ENCODE data around the gene ORM1. TPM values are rescaled to one million over a fixed set of nuclear protein-coding genes. Genes with fewer than 3 reads are reported as not detected.
A peak's percentile ranks its signal among the peaks of the same experiment; 100 is the strongest.
"Not testable (repeated sequence)": the region's sequence is repeated elsewhere in the genome, so short reads cannot be mapped to it uniquely, and the experiment has no call there.

ORM1 gene
- not detected in 2 replicates for total RNA-seq (2014; rRNA removed; shearing (Covaris generic))
- polyA plus RNA-seq (2015; cell fraction: cytosol; rRNA removed) = not detected in 2 replicates
- not detected in 2 replicates for polyA plus RNA-seq (2015; cell fraction: nucleus; rRNA removed)

DNA sequence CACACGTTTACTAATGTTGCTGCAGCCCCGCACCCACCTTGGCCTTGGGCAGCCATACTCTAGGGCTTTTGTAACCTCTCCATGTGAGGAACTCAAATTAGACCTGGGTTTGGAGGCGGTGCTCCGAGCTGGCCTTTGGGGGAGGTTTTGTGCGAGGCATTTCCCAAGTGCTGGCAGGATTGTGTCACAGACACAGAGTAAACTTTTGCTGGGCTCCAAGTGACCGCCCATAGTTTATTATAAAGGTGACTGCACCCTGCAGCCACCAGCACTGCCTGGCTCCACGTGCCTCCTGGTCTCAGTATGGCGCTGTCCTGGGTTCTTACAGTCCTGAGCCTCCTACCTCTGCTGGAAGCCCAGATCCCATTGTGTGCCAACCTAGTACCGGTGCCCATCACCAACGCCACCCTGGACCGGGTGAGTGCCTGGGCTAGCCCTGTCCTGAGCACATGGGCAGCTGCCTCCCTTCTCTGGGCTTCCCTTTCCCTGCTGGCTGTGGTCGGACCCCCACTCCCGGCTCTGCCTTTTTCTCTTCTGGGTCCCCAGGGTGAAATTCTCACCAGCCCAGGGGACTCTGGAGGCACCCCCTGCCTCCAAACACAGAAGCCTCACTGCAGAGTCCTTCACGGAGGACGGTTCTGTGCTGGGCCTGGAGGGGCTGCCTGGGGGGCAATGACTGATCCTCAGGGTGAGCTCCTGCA, at the start of gene ORM1:
Gene ORM1 (plus strand): TSS at position 268 of the 701 bp plus-strand sequence. CDS start 36 bp downstream, at position 304.
- DNase-seq (ENCODE audit: low read depth, low spot score); in situ Hi-C loops (cut with HindIII; ENCODE audit: low pct_unique_long_range_greater_than_20kb, low sequenced_read_pairs): not testable (repeated sequence)

DNA sequence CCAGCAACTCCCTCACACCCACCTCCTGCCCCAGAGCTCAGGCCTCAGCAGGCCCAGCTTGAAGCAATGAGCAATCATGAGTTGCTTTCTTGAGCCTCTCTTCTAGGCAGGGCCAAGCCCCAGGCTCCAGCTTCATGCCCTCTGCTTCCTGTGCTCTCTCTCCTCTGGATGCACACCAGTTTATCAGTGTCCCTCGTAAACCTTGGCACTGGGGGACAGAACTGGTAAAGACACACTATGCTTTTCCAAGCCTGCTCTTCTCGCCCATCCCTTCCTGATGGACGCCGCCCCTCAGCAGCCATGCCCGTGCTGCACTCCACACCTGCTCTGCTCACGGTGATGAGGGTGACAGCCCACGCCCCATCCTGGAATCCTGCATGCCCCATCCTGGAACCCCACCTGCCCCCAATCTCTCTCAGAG, 49.4 kb upstream of the ORM1 start:
- in situ Hi-C loops (cut with HindIII; ENCODE audit: low pct_unique_long_range_greater_than_20kb, low sequenced_read_pairs) = no loop called here
- no peak for DNase-seq (ENCODE audit: low read depth, low spot score)

DNA sequence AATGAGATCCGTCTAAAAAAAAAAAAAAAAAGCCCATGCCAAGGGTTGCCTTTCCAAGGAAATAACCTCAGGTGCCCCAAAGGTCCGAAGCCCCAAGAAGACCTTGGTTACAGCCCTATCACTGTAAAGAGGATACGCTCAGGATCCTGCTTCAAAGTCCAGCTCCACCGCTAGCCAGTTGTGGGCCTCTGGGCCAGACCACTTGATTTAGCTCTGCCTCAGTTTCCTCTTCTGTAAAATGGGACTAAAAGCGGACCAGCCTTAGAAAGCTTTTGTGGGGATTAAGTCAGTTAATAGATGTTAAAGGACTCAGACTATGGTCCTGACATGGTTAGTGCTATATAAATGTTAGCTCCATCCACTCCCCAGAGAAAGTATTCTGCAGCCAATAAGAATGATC, 48.7 kb upstream of the ORM1 start:
- in situ Hi-C loops (cut with HindIII; ENCODE audit: low pct_unique_long_range_greater_than_20kb, low sequenced_read_pairs) = no loop called here
- DNase-seq (ENCODE audit: low read depth, low spot score) = no peak

DNA sequence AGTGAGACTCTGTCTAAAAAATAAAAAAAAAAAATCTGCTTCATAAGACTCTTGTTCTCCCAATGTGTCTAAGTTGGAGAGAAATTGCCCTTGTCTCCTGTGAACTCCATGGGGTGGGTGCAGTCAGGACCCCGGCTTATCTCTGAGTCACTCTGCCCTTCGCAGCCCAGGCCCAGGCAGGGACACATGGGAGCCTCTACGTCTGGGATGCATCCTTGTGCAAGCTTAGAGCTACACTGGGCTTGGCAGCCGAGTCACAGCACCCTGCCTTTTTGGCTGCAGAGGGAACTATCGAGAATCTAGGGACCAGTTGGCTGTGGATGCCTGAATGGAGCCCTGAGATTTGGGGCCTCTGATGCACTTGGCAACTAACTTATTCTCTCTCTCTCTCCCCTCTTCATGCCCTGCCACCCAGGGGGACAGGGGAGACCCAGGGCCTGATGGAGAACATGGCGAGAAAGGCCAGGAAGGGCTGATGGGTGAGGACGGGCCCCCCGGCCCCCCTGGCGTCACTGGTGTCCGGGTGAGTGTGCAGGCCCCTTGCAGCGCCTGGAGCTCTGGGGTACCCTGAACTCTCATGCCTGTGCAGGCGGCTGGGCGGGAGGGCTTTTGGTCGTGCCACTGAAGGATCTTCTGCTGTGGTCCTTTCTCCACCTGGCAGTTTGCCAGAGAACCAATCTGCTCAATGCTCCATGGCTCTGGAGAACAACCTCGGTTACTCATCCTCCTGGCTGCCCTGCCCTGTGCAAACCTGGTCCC, 47.5 kb upstream of the ORM1 start:
- in situ Hi-C loops (cut with HindIII; ENCODE audit: low pct_unique_long_range_greater_than_20kb, low sequenced_read_pairs) = no loop called here
- DNase-seq (ENCODE audit: low read depth, low spot score) = no peak

DNA sequence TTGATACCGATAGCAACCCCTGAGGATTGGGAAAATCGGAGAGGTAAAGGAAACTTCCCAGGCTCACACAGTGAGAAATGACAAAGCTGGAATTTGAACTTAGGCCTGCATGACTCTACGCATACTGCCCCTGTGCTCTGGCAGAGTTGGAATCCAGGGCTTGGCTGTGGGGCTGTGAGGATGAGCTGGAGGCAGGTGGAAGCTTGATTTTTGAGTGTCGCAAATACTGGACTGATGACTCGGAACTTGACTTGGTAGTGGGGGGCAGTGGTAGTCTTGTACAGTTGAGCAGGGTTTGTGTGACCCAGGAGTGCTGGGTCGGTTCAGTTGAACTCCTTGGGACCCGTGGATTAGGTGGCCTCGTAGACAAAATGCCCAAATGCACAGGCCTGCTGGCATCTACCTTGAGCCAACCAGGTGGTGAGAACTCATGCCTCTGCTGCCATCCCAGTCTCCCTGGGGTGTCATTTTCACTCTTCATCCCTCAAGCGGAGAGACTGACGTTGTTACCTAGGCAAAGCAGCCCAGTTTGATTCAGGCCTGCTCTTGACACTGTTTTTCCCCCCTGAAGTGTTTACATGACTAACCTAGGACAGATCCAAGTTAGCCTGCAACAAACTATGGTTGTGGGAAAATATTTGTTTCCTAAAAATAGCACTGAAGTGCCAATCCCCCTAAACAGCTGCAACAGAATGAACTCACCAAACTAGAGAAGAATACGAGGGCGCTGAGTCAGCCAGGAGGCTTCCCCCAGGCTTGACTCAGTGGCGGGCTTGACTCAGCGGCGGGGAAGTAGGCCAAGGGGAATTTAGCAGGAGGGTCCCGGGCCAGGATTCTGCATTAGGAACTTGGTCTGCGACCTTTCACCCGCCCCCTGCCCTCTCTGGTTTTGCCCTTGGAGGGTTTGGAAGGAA, 45.7 kb upstream of the ORM1 start:
- in situ Hi-C loops (cut with HindIII; ENCODE audit: low pct_unique_long_range_greater_than_20kb, low sequenced_read_pairs) = no loop called here

DNA sequence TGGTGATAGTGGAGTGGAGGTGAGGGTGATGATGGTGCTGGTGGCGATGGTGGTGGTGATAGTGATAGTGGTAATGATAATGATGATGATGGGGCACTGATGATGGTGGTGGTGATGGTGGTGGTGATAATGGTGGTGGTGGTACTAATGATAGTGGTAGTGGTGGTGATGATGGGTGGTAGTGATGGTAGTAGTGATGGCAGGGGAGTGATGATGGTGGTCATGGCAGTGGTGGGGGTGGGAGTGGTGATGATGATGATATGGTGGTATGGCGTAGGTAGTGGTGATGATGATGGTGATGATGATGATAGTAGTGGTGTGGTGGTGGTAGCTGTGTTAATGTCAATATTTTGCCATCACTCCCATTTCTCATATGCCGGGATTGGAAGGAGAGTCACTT, 44.5 kb upstream of the ORM1 start:
- in situ Hi-C loops (cut with HindIII; ENCODE audit: low pct_unique_long_range_greater_than_20kb, low sequenced_read_pairs) = no loop called here

More for the DNA sequence above, 45.7 kb upstream of the ORM1 start:
- DNase-seq (ENCODE audit: low read depth, low spot score) = no peak

DNA sequence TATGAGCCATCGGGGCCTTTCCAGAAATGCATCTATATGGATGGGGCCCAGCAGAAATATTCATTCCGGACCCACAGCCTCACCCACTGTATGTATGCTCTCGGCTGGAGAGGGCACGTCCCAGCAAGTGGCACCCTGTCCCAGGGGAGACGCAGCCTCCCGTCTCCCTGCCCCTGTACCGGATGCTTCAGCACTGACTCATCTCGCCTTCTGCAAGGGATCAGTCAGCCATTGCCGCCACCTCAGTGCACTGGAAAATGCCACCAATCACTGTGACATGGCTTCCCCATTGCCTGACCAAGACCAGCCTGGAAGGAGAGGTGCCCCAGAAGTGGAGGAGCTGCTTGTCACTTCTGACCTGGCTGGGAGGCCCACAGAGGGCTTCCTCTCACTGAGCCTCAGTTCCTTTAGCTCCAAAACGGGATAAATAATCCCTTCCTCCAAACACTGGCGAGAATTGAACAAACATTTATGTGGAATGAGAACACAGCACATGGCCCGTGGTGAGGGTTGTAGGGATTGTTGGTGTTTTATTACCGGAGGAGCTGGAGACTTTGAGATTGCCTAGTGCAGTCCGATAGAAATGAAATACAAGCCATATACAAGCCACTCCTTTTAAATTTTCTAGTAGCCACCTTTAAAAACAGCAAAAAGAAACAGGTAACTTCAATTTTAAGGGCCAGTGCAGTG, 43.9 kb upstream of the ORM1 start:
- DNase-seq (ENCODE audit: low read depth, low spot score) = no peak
- in situ Hi-C loops (cut with HindIII; ENCODE audit: low pct_unique_long_range_greater_than_20kb, low sequenced_read_pairs) = no loop called here

More for the DNA sequence above, 44.5 kb upstream of the ORM1 start:
- no peak for DNase-seq (ENCODE audit: low read depth, low spot score)

DNA sequence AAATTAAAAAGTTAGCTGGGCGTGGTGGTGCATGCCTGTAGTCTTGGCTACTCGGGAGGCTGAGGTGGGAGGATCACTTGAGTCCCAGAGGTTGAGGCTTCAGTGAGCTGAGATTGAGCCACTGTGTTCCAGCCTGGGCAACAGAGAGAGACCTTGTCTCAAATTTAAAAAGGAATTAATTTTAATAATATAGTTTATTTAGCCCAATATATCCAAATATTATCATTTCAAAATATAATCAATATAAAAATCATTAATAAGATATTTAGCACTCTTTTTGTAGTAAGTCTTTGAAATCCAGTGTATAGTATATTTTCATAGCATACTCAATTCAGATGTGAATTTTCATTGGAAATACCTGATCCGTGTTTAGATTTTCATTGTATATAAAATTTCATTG, 43.2 kb upstream of the ORM1 start:
- in situ Hi-C loops (cut with HindIII; ENCODE audit: low pct_unique_long_range_greater_than_20kb, low sequenced_read_pairs) = no loop called here
- DNase-seq (ENCODE audit: low read depth, low spot score) = no peak

DNA sequence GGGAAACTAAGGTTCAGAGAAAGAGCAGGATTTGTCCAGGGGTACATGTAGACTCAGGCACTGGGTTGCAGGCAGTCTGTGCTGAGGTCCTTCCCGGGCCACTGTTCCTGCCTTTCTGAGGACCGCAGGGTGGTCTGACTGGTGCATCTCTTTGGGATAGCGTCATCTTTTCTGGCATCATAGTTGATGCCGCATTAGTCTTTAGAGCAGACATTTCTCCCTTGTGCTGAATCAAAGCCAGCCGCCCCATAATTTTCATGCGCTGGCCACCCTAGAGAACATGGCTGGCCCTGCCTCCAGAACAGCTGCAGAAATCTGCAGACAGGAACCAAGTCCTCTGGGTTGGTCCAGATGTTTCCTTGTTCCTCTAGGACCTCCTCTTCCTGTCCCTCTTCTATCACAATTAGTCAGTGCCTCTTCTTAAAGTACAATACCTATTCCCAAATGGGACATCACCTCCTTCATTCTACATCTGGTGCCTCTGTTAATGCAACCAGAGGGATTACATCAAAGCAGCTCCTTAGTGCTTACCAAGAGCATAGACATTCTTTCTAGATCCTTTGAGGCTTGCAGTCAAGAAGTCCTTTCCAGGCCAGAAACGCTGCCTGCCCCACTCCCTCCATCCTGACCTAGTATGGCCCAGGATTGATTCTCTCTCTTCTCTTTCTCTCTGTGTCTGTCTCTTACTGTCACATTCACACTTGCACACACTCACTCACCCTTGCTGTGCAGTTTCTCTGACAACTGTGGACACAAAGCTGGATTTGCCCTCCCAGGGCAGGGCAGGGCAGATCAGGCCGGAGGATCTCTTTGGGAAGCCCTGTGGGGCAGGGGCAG, 42.0 kb upstream of the ORM1 start:
- DNase-seq (ENCODE audit: low read depth, low spot score) = no peak
- in situ Hi-C loops (cut with HindIII; ENCODE audit: low pct_unique_long_range_greater_than_20kb, low sequenced_read_pairs) = no loop called here

DNA sequence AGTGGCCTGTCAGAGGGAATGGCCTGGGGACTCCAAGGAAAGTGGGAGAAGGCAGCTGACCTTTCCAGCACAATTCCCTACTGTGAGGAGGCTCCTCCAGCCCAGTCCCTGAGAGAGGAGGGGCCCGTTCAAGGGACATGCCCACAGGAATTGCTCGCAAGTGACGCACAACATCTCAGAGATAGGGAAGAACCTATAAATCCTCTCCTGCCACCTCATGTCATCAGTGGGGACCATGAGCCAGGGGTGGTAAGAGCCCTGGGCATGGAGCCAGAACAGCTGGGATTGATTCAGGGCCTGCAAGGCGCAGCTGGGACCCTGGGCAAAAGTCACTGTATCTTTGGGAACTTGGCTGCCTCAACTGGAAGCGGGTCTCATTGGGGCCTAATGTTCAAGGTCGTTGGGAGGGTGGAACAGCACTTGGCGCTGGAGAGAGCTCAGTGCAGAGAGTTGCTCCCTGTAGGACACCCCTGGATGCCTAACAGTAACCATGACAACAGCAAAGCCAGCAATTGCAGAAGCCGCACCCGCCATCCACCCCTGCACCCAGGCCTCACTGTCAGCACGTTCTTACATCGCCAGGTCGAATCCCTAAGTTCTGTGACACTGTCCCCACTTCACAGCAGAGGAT, 41.3 kb upstream of the ORM1 start:
- DNase-seq (ENCODE audit: low read depth, low spot score) = peak; percentile 74

DNA sequence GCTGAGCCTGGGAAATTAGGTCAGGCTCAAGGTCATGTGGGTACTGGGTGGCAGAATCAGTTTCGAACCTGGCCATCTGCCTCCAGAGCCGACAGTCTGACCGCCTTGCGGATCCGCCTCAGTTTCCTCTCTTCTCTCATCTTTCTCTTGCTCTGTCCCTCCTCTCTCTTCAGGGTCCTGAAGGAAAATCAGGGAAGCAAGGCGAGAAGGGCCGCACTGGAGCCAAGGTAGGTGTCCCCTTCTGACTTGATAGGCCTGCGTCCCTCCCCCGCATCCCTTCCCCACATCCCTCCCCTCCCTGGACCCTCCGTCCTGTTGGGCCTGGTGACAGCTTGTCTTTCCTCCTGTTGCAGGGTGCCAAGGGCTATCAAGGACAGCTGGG, 40.8 kb upstream of the ORM1 start:
- in situ Hi-C loops (cut with HindIII; ENCODE audit: low pct_unique_long_range_greater_than_20kb, low sequenced_read_pairs) = no loop called here
- no peak for DNase-seq (ENCODE audit: low read depth, low spot score)

More for the DNA sequence above, 41.3 kb upstream of the ORM1 start:
- in situ Hi-C loops (cut with HindIII; ENCODE audit: low pct_unique_long_range_greater_than_20kb, low sequenced_read_pairs) = no loop called here

DNA sequence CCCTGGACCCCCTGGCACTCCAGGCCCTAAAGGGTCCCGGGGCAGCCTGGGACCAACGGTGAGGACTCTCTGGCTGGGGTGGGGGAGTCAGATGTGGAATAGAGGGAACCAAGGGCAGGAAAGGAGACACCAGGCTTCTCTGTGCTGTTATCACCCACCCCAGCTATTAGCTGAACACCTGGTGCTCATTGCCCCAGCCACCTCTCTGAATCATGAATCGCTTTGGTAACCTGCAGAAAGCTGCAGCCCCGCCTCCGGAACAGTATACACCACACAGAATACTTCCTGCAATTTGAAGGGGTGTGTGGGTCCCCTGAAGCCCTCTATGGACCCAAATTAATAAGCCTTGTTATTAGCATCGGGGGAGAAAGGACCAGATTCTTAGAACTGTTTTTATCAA, 40.4 kb upstream of the ORM1 start:
- in situ Hi-C loops (cut with HindIII; ENCODE audit: low pct_unique_long_range_greater_than_20kb, low sequenced_read_pairs) = no loop called here
- DNase-seq (ENCODE audit: low read depth, low spot score) = no peak

DNA sequence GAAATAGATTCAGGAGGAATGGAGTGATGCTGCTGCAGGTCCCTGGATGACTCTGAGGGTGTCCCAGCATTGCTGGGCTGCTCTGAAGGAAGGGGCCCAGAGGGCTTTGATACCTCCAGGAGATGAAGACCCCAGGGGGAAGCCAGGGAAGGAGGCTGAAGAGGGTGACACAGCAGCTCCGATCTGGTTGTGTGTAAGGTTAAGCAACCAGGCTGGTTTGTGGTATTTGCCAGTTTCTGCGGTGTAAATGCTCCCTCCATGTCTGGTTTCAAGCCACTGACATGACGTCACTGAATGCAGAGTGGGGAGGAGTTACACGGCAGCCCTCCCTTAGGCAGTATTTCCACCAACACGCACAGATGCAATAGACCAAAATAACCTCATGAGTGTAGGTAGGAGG, 40.0 kb upstream of the ORM1 start:
- peak; percentile 56 for DNase-seq (ENCODE audit: low read depth, low spot score)
- in situ Hi-C loops (cut with HindIII; ENCODE audit: low pct_unique_long_range_greater_than_20kb, low sequenced_read_pairs) = no loop called here

DNA sequence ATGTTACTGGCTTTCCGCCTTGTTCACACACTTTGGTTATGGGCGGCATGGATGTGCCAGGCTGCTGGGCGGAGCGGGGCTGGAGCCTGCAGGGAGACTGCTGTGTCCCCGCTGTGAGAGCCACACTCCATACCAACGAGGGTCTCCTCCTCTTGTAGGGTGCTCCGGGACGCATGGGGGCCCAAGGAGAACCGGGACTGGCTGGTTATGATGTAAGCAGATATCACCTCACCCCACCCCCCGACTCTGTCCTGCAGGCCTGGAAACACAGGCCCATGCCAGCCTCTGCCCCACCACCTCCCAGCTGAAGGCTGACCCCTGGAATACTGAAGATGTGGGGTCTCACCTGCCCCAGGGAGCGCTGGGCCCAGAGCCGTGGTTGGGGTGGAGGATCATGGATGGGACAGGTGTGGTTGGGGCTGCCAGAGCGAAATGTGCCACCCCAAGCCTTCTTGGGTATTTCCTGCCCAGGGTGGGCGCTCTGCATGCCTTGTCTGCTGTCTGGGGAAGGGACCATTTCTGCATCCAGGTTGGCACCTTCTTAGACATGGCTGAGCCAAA, 39.3 kb upstream of the ORM1 start:
- no peak for DNase-seq (ENCODE audit: low read depth, low spot score)
- in situ Hi-C loops (cut with HindIII; ENCODE audit: low pct_unique_long_range_greater_than_20kb, low sequenced_read_pairs) = no loop called here

DNA sequence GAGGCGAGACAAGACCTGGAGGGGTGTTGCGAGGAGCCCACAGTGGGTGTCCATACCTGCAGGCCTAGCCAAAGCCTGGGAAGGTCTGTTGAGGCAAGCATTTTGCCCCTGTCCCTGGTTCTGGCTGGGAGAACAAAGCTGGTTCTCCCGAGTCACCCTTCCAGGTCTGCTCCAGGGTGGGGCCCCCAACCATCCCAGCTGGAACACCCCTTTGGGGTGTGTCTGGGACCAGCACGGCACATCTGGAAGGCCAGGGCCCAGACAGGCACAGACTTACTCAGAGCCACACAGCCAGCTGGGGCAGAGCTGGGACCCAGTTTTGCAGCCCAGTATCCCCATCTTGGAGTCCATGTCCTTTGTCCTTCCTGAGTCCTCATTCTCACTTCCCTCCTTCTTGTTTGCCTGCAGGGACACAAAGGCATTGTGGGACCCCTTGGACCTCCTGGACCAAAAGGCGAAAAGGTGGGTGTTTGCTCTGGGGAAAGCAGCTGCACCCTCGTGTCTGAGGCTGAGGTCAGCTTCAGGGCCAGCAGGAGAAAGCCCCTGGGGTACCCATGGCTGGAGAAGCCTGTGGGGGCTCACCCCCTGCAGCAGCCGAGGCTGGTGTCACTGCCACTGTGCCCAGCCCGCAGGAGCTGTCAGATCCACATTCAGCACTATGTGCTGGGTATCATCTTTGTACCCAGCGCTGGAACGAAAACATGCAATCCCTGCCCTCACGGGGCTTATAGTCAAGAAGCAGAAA, 38.4 kb upstream of the ORM1 start:
- in situ Hi-C loops (cut with HindIII; ENCODE audit: low pct_unique_long_range_greater_than_20kb, low sequenced_read_pairs) = no loop called here

More for the DNA sequence above, 38.4 kb upstream of the ORM1 start:
- DNase-seq (ENCODE audit: low read depth, low spot score) = no peak
